ENCODE results near the gene PSTPIP1. TPM values are rescaled to one million over a fixed set of nuclear protein-coding genes. Genes with fewer than 3 reads are reported as not detected.

The PSTPIP1 gene
- total and polyA plus RNA-seq, 10 of the 15 experiments (the other 5 are each of a cell fraction or from before 2014, with no cell fraction given), result 0.50 to 29.3 (median 14.5) TPM

- H2AFZ ChIP-seq (ENCODE audit: control insufficient read depth, low read depth, low read length), result no peak overlapping the region
- no TSS peak for BruUV-seq (replicated peaks)
- peaks cover 39% of the 10 kb centered on the region for H3K79me2 ChIP-seq (ENCODE audit: control insufficient read depth, insufficient read depth, low read length)
- no peak overlapping the region for H3K9ac ChIP-seq (ENCODE audit: control insufficient read depth, insufficient read depth, low read length)
- H3K9me3 ChIP-seq (replicated peaks; ENCODE audit: control insufficient read depth, insufficient read depth, low read length), result no peaks in the 10 kb centered on the region
- H3K27me3 ChIP-seq (replicated peaks in 1 of 2; ENCODE audit: control insufficient read depth in 2 of 2, insufficient read depth in 2 of 2, low read length in 1 of 2), result no peaks in the 10 kb centered on the region
- ChIA-PET POLR2A (interaction anchor here (1.0 to 1.1 kb wide), 2 partner anchors 68 to 122 kb away, joined by 3 read pairs; no protein-coding TSS in a partner anchor), CTCF (no interaction called here), RAD21 (ENCODE audit: unreplicated experiment) (no interaction called here), SMC1A (ENCODE audit: uncharacterized antibody, unreplicated experiment) (interaction anchor here (1.0 to 1.8 kb wide), 3 partner anchors 13 to 41 kb away, joined by 3 to 5 read pairs (median 3); no protein-coding TSS in a partner anchor)
- intact Hi-C loops (cut with micrococcal nuclease; ENCODE audit: unreplicated experiment), result no loop called here
- no peak overlapping the region for H3K4me3 ChIP-seq
- in situ Hi-C loops (cut with MboI), result no loop called here
- no peaks in the 10 kb centered on the region for H4K20me1 ChIP-seq (ENCODE audit: control insufficient read depth, insufficient read depth)
- no peak for DNase-seq (ENCODE audit: low read depth, low spot score)
- no peak for FAIRE-seq
- no peak overlapping the region for H3K27ac ChIP-seq (ENCODE audit: control insufficient read depth, insufficient read depth)
- no peak for TF ChIP-seq SREBF1 (IDR thresholded peaks at IDR 0.05; ENCODE audit: low read length)
- TF ChIP-seq TBL1XR1 (IDR thresholded peaks at IDR 0.05; ENCODE audit: low read depth, low read length), result no peak
- TF ChIP-seq TCF7 (IDR thresholded peaks at IDR 0.05; ENCODE audit: borderline replicate concordance), result no peak
- TF ChIP-seq TARDBP (IDR thresholded peaks at IDR 0.05; ENCODE audit: borderline replicate concordance), result no peak
- no peak for TF ChIP-seq IKZF2 (IDR thresholded peaks at IDR 0.05)
- TF ChIP-seq YY1 (IDR thresholded peaks at IDR 0.05; ENCODE audit: low read depth, low read length), result no peak
- no peak for TF ChIP-seq KDM1A (IDR thresholded peaks at IDR 0.05; ENCODE audit: borderline replicate concordance)
- no peak for TF ChIP-seq ZBTB40 (IDR thresholded peaks at IDR 0.05; ENCODE audit: borderline replicate concordance)
- TF ChIP-seq SUZ12 (IDR thresholded peaks at IDR 0.05; ENCODE audit: unreplicated experiment), result no peak
- ATAC-seq, result no peak
- peaks cover 27% of the 10 kb centered on the region for H3K4me1 ChIP-seq (ENCODE audit: control insufficient read depth, insufficient read depth, low read length)
- H3K4me2 ChIP-seq (ENCODE audit: control insufficient read depth, insufficient read depth), result no peak overlapping the region
- no peaks in the 10 kb centered on the region for H3K36me3 ChIP-seq (ENCODE audit: control insufficient read depth in 2 of 2, insufficient read depth in 2 of 2, low read length in 1 of 2)
These were observed 68.3 kb downstream of the PSTPIP1 start for GRCh38 chr15:77063249-77063648.
